Esophagus squamous epithelium (tissue), 5 donors: ENCODE results near the gene MCC. TPM values are rescaled to one million over a fixed set of nuclear protein-coding genes. Genes with fewer than 3 reads are reported as not detected.

Source experiments
- DNase-seq: peaks from one replicate; lab custom pipeline; 2025; lab: John Stamatoyannopoulos, UW
- H3K27ac ChIP-seq, 4 donors: fragments of 200-600 bp; sonication (generic); one replicate each; pipeline ENCODE4 v1.5.1; 2016 to 2019; ENCODE audit warnings: mild to moderate bottlenecking in 1 of 4
- H3K27me3 ChIP-seq, 4 donors: fragments of 200-600 bp; sonication (generic); 1 replicate in 3 of 4; 2 replicates in 1 of 4; pipeline versions ENCODE4 v1.5.1 to v1.6.0; 2017 to 2021; ENCODE audit warnings: antibody characterized with exemption in 1 of 4
- H3K36me3 ChIP-seq, 3 donors: fragments of 200-600 bp; sonication (generic); one replicate each; pipeline ENCODE4 v1.5.1; 2016 to 2019
- H3K4me1 ChIP-seq, 3 donors: fragments of 200-600 bp; sonication (generic); one replicate each; pipeline ENCODE4 v1.5.1; 2017 to 2019
- H3K4me3 ChIP-seq, 4 donors: fragments of 200-600 bp; sonication (generic); 1 replicate in 3 of 4; 2 replicates in 1 of 4; pipeline ENCODE4 v1.5.1; 2016 to 2019; ENCODE audit warnings: mild to moderate bottlenecking in 2 of 4, moderate library complexity in 1 of 4
- H3K9me3 ChIP-seq, 3 donors: fragments of 200-600 bp; sonication (generic); one replicate each; pipeline ENCODE4 v1.5.1; 2016 to 2019
- CTCF ChIP-seq, 6 experiments: fragments of 450-650 bp in 4 of 6; fragments of 200-600 bp in 2 of 6; sonication (generic) in 2 of 6; IDR thresholded peaks; one replicate each; pipeline ENCODE4 v1.5.1; 2016 to 2019; ENCODE audit warnings: antibody characterized with exemption in 6 of 6, mild to moderate bottlenecking in 4 of 6, moderate library complexity in 4 of 6
- POLR2A ChIP-seq, 4 donors: fragments of 450-650 bp; IDR thresholded peaks; one replicate each; pipeline ENCODE4 v1.6.1; 2017; ENCODE audit warnings: antibody characterized with exemption in 4 of 4, mild to moderate bottlenecking in 4 of 4, moderate library complexity in 3 of 4
- WGBS, 2 donors: methylation state at CpG; one replicate each; pipeline ENCODE4 v1.1.5; 2018; 5-methylcytosine and 5-hydroxymethylcytosine counted together
- intact Hi-C: fragments of 100-400 bp; cut with DNase I; formaldehyde crosslinking; loops from one replicate; pipeline ENCODE4 v1.15.0; 2022
- total RNA-seq, 4 donors: library from RNA; depleted of rRNA; stranded (reverse); fragments of >200 nt; gene quantifications; one replicate each; pipeline ENCODE4 v1.1.0, GENCODE V29; 2016
- donor health status: DM: yes; HTN: yes; CAD: no.

The MCC gene
- total RNA-seq, 4 donors from 2014 or later = 41.6 to 45.4 (median 43.4) TPM

DNA sequence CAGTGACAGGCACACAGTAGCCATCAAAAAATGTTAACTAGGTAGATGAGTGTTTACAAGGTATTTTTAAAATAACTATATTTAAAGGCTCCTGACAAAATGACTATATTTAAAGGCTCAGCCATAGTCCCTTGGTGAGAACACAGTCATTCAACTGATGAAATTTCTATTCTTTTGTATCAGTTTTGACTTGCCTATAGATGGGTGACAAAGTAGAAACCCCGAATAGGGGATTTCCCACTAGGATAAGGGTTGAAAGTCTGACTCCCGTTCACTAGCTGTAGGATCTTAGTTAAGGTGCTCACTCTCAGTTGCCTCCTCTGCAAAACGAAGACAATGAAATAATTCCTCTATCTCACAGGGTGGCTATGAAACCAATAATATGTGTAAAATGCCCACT is 271.7 kb downstream of the MCC start:
- Histone ChIP-seq H3K4me3 (no peak overlapping the region), H3K4me1 (peaks cover 0 to 42% (median 3%) of the 10 kb centered on the region in 3 donors), H3K27ac (no peak overlapping the region), H3K36me3 (no peaks in the 10 kb centered on the region), H3K27me3 (no peaks in the 10 kb centered on the region), H3K9me3 (no peaks in the 10 kb centered on the region)
- 51 to 70% methylated on average over 3 of the region's 3 CpGs for WGBS, 2 donors
- intact Hi-C loops = no loop called here
- DNase-seq = no peak
- TF ChIP-seq POLR2A (IDR thresholded peaks at IDR 0.05) (no peak), CTCF (IDR thresholded peaks at IDR 0.05) (no peak)

DNA sequence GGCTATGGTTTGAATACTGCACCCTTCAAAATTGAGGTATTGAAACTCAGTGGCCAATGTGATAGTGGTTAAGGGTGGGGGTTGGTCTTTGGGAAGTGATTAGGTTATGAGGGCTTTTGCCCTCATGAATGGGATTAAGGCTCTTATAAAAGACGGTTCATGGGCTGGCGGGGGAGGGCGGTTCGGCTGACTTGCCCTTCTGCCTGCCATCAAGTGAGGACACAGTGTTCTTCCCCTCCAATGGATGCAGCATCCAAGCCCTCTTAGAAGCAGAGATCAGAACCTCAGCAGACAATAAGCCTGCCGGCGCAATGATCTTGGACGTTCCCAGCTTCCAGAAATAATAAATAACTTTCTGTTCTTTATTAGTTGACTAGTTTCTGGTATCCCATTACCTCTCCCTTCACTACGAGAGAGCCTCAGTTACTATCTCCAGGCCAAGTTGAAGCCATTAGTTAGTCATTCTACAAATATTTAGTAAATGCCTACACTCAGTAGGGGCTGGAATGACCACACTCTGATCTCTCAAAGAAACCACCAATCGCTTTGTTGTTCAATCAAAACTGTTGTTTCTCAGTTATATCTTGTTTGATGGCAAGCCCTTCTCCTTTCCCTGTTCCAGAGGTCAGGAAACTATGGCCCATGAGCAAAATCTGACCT is 272.7 kb downstream of the MCC start:
- DNase-seq = no peak
- WGBS, 2 donors = 94 to 96% methylated on average over 7 to 8 of the region's 9 CpGs
- no peak overlapping the region for H3K4me3 ChIP-seq
- TF ChIP-seq CTCF (IDR thresholded peaks at IDR 0.05) = no peak
- no peak for TF ChIP-seq POLR2A (IDR thresholded peaks at IDR 0.05)
- H3K36me3 ChIP-seq = no peaks in the 10 kb centered on the region
- intact Hi-C loops = no loop called here
- no peak overlapping the region for H3K27ac ChIP-seq
- peaks cover 0 to 33% (median 3%) of the 10 kb centered on the region in 3 donors for H3K4me1 ChIP-seq
- H3K27me3 ChIP-seq = no peaks in the 10 kb centered on the region
- no peaks in the 10 kb centered on the region for H3K9me3 ChIP-seq

DNA sequence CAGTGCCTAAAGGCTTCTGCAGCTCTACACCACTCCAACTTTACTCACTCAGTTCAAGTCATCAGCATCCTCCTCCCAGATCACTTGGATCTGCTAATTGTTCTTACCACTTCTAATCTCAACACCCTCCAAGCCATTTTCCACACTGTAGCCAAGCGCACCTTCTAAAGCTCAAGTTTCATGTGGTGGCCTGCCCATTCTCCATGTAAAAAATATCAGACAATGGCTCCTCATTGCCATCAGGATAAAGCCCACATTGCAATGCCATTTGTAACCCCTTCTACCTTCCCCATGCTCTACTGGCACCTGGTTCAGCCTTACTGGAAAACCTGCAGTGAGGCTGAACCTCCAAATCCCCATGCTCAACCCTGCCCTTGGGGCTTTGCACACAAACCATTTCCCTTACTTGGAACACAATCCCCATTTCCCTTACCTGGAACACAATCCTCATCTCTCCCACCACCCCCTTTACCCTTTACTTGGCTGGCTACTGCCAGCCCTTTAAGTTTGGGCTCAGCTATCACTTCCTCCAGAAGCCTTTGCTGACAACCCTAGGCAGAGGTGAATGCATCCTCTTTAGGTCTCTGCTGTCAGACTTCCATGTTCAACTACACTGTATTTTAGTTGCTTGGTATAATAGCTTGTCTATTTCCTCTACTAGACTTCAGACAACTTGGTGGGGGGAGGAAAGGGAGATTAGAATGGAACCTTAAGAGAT is 273.5 kb downstream of the MCC start:
- H3K36me3 ChIP-seq = no peaks in the 10 kb centered on the region
- no peaks in the 10 kb centered on the region for H3K27me3 ChIP-seq
- WGBS, 2 donors = 10 to 53% methylated on average over 1 of the region's 1 CpG
- DNase-seq = no peak
- no peak overlapping the region for H3K4me3 ChIP-seq
- H3K27ac ChIP-seq = no peak overlapping the region
- peaks cover 0 to 33% (median 3%) of the 10 kb centered on the region in 3 donors for H3K4me1 ChIP-seq
- intact Hi-C loops = no loop called here
- TF ChIP-seq POLR2A (IDR thresholded peaks at IDR 0.05) (no peak), CTCF (IDR thresholded peaks at IDR 0.05) (no peak)
- no peaks in the 10 kb centered on the region for H3K9me3 ChIP-seq

GRCh38 chr5:113213551-113214425 is 274.5 kb downstream of the MCC start:
- peaks cover 0 to 33% (median 3%) of the 10 kb centered on the region in 3 donors for H3K4me1 ChIP-seq
- intact Hi-C loops = no loop called here
- no peaks in the 10 kb centered on the region for H3K27me3 ChIP-seq
- DNase-seq = no peak
- 82% methylated on average over 14 of the region's 14 CpGs for WGBS, 2 donors
- H3K4me3 ChIP-seq = no peak overlapping the region
- H3K9me3 ChIP-seq = no peaks in the 10 kb centered on the region
- H3K27ac ChIP-seq = no peak overlapping the region
- no peak for TF ChIP-seq CTCF (IDR thresholded peaks at IDR 0.05)
- TF ChIP-seq POLR2A (IDR thresholded peaks at IDR 0.05) = no peak
- no peaks in the 10 kb centered on the region for H3K36me3 ChIP-seq
